HEK293 (cell line): Measurements from ENCODE around the gene MED13L.

Source experiments
- CTCF ChIA-PET: fragments of 350-600 bp; formaldehyde crosslinking; extraction: SDS; loops from one replicate; lab custom pipeline; 2021; ENCODE audit warnings: antibody characterized with exemption; lab: Yijun Ruan, JAX
- POLR2A ChIA-PET: fragments of 300-600 bp; formaldehyde crosslinking; extraction: SDS; loops from one replicate; lab custom pipeline; 2020; ENCODE audit warnings: antibody characterized with exemption, inconsistent platforms; lab: Yijun Ruan, JAX
- H3K27ac ChIP-seq: fragments of 200-500 bp; sonication (Bioruptor generic); 2 replicates; pipeline ENCODE4 v1.5.1; 2014; ENCODE audit warnings: low read depth, low read length, control low read depth, inconsistent platforms; ENCODE audit errors: extremely low read depth
- H3K36me3 ChIP-seq, 2 experiments: fragments of 200-500 bp in 1 of 2; sonication (Bioruptor generic) in 1 of 2; 1 replicate in 1 of 2; 2 replicates in 1 of 2; pipeline ENCODE4 v1.5.1; 2014 to 2017; ENCODE audit warnings: inconsistent platforms in 2 of 2, low read length in 2 of 2; ENCODE audit not compliant: control insufficient read depth in 2 of 2, insufficient read depth in 1 of 2
- H3K4me1 ChIP-seq: fragments of 200-500 bp; sonication (Bioruptor generic); 2 replicates; pipeline ENCODE4 v1.5.1; 2014; ENCODE audit warnings: mild to moderate bottlenecking, low read length, inconsistent platforms; ENCODE audit not compliant: control insufficient read depth, insufficient read depth
- H3K4me3 ChIP-seq: 2 replicates; pipeline ENCODE4 v1.5.1; 2011; ENCODE audit warnings: low read depth, mild to moderate bottlenecking, control low read depth, low read length, moderate library complexity
- H3K9me3 ChIP-seq: fragments of 200-500 bp; sonication (Bioruptor generic); 2 replicates; pipeline ENCODE4 v1.5.1; 2014; ENCODE audit warnings: low read depth, low read length, inconsistent platforms; ENCODE audit not compliant: control insufficient read depth, insufficient read depth
- GLIS1 ChIP-seq: fragments of 450-650 bp; formaldehyde crosslinking; IDR thresholded peaks from 2 replicates; pipeline ENCODE4 v1.5.1; 2016; ENCODE audit warnings: missing biosample characterization, missing genetic modification characterization
- IKZF3 ChIP-seq: fragments of 450-650 bp; IDR thresholded peaks from 2 replicates; pipeline ENCODE4 v1.5.0; 2018; ENCODE audit warnings: missing biosample characterization, mild to moderate bottlenecking, missing genetic modification characterization, moderate library complexity
- OSR2 ChIP-seq: fragments of 450-650 bp; formaldehyde crosslinking; IDR thresholded peaks from 2 replicates; pipeline ENCODE4 v1.5.1; 2016; ENCODE audit warnings: missing biosample characterization, missing genetic modification characterization
- SCRT2 ChIP-seq: fragments of 450-650 bp; formaldehyde crosslinking; IDR thresholded peaks from 2 replicates; pipeline ENCODE4 v1.5.1; 2016; ENCODE audit warnings: missing biosample characterization, missing genetic modification characterization
- ZFHX2 ChIP-seq: fragments of 450-650 bp; formaldehyde crosslinking; conservative IDR thresholded peaks from 2 replicates; pipeline ENCODE4 v1.5.1; 2016; ENCODE audit warnings: missing biosample characterization, missing genetic modification characterization
- ZFP69B ChIP-seq: fragments of 450-650 bp; formaldehyde crosslinking; IDR thresholded peaks from 2 replicates; pipeline ENCODE4 v1.5.1; 2016; ENCODE audit warnings: missing biosample characterization, missing genetic modification characterization
- ZNF211 ChIP-seq: fragments of 450-650 bp; formaldehyde crosslinking; IDR thresholded peaks from 2 replicates; pipeline ENCODE4 v1.5.1; 2016; ENCODE audit warnings: low read depth, missing biosample characterization, missing genetic modification characterization
- ZNF302 ChIP-seq: fragments of 450-650 bp; formaldehyde crosslinking; IDR thresholded peaks from 2 replicates; pipeline ENCODE4 v1.5.1; 2016; ENCODE audit warnings: missing biosample characterization, missing genetic modification characterization, low read depth
- ZNF350 ChIP-seq: fragments of 450-650 bp; formaldehyde crosslinking; IDR thresholded peaks from 2 replicates; pipeline ENCODE4 v1.5.0; 2017; ENCODE audit warnings: missing biosample characterization, mild to moderate bottlenecking, missing genetic modification characterization
- ZNF423 ChIP-seq: fragments of 450-650 bp; formaldehyde crosslinking; IDR thresholded peaks from 2 replicates; pipeline ENCODE4 v1.5.1; 2016; ENCODE audit warnings: missing biosample characterization, missing genetic modification characterization
- ZNF558 ChIP-seq: fragments of 450-650 bp; formaldehyde crosslinking; IDR thresholded peaks from 2 replicates; pipeline ENCODE4 v1.5.1; 2016; ENCODE audit warnings: missing biosample characterization, missing genetic modification characterization
- ZNF629 ChIP-seq: fragments of 450-650 bp; formaldehyde crosslinking; IDR thresholded peaks from 2 replicates; pipeline ENCODE4 v1.5.1; 2017; ENCODE audit warnings: missing biosample characterization, missing genetic modification characterization
- ZNF645 ChIP-seq: fragments of 450-650 bp; formaldehyde crosslinking; IDR thresholded peaks from 2 replicates; pipeline ENCODE4; 2016; ENCODE audit warnings: missing biosample characterization, missing genetic modification characterization
- ZNF747 ChIP-seq: fragments of 450-650 bp; formaldehyde crosslinking; IDR thresholded peaks from 2 replicates; pipeline ENCODE4 v1.5.1; 2016; ENCODE audit warnings: missing biosample characterization, missing genetic modification characterization
- ZNF792 ChIP-seq: fragments of 450-650 bp; formaldehyde crosslinking; IDR thresholded peaks from 2 replicates; pipeline ENCODE4 v1.5.1; 2016; ENCODE audit warnings: missing biosample characterization, missing genetic modification characterization
- ZSCAN5A ChIP-seq: fragments of 450-650 bp; formaldehyde crosslinking; IDR thresholded peaks from 2 replicates; pipeline ENCODE4 v1.5.1; 2016; ENCODE audit warnings: missing biosample characterization, missing genetic modification characterization
- TF ChIP-seq, protein P1 (sequence below): fragments of 450-650 bp; formaldehyde crosslinking; IDR thresholded peaks from 2 replicates; pipeline ENCODE4 v1.5.1; 2016; ENCODE audit warnings: missing biosample characterization, missing genetic modification characterization, low read depth
- TF ChIP-seq, protein P2 (sequence below): fragments of 450-650 bp; formaldehyde crosslinking; IDR thresholded peaks from 2 replicates; pipeline ENCODE4 v1.5.1; 2016; ENCODE audit warnings: missing biosample characterization, missing genetic modification characterization
- TF ChIP-seq, protein P3 (sequence below): fragments of 450-650 bp; formaldehyde crosslinking; IDR thresholded peaks from 2 replicates; pipeline ENCODE4 v1.5.1; 2016; ENCODE audit warnings: missing biosample characterization, missing genetic modification characterization
- TF ChIP-seq, protein P4 (sequence below): fragments of 450-650 bp; formaldehyde crosslinking; IDR thresholded peaks from 2 replicates; pipeline ENCODE4 v1.5.1; 2016; ENCODE audit warnings: missing biosample characterization, missing genetic modification characterization, borderline replicate concordance

MED13L gene

DNA sequence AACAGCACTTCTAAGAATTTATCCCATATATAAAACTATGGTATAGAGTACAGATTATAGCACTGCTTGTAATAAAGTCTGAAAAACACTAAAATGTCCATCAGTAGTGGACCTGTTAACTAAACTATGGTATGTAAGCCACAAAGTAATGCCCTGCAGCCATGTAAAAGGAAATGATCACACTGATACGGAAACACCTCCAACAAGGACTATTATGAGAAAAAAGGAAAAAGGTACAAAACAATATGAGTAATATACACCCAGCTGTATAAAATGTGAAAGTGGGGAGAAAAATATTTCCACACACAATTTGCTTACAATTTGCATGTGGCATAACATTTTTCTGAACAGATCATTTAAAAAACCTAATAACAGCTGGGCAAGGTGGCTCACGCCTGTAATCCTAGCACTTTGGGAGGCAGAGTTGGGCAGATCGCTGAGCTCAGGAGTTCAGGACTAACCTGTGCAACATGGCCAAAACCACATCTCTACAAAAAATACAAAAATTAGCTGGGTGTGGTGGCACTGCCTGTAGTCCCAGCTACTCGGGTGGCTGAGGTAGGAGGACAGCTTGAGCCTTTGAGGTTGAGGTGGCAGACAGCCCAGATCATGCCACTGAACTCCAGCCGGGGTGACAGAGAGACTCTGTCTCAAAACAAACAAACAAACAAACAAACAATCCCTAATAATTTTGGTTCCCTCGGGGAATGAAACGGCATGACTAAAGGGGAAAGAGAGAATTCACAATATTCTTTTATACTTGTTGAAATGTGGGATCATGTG, 250.5 kb downstream of the MED13L start (continued):
- TF ChIP-seq IKZF3 (tag by site-specific recombination) (no peak), OSR2 (tag by site-specific recombination) (no peak), ZNF302 (no peak), ZNF747 (no peak)

- ChIA-PET POLR2A (no interaction called here), CTCF (interaction anchor here (0.6 kb wide), 1 partner anchor 16 kb away, joined by 3 read pairs; no protein-coding TSS in a partner anchor)
- Histone ChIP-seq H3K4me1 (peaks cover 5% of the 10 kb centered on the region; the same call in 1 of the 2 replicates), H3K27ac (no peak overlapping the region), H3K36me3 (0 out of 3 replicates have a peak, but pooled peaks cover 0 to 3% of the 10 kb centered on the region in 2 experiments), H3K4me3 (no peak overlapping the region), H3K9me3 (no peaks in the 10 kb centered on the region)
- TF ChIP-seq ZFHX2 (tag by site-specific recombination) (no peak), ZFP69B (tag by site-specific recombination) (0 out of 2 replicates have a peak, but pooled peaks have one; percentile 36), ZNF629 (tag by site-specific recombination) (no peak), ZSCAN5A (tag by site-specific recombination) (no peak), ZNF792 (tag by site-specific recombination) (no peak)
- TF ChIP-seq, protein P1, sequence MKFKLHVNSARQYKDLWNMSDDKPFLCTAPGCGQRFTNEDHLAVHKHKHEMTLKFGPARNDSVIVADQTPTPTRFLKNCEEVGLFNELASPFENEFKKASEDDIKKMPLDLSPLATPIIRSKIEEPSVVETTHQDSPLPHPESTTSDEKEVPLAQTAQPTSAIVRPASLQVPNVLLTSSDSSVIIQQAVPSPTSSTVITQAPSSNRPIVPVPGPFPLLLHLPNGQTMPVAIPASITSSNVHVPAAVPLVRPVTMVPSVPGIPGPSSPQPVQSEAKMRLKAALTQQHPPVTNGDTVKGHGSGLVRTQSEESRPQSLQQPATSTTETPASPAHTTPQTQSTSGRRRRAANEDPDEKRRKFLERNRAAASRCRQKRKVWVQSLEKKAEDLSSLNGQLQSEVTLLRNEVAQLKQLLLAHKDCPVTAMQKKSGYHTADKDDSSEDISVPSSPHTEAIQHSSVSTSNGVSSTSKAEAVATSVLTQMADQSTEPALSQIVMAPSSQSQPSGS (tag by site-specific recombination): no peak
- TF ChIP-seq, protein P2, sequence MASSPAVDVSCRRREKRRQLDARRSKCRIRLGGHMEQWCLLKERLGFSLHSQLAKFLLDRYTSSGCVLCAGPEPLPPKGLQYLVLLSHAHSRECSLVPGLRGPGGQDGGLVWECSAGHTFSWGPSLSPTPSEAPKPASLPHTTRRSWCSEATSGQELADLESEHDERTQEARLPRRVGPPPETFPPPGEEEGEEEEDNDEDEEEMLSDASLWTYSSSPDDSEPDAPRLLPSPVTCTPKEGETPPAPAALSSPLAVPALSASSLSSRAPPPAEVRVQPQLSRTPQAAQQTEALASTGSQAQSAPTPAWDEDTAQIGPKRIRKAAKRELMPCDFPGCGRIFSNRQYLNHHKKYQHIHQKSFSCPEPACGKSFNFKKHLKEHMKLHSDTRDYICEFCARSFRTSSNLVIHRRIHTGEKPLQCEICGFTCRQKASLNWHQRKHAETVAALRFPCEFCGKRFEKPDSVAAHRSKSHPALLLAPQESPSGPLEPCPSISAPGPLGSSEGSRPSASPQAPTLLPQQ (tag by site-specific recombination): peak; percentile 76
Measured at GRCh38 chr12:116026346-116026745, 251.1 kb downstream of the MED13L start.

GRCh38 chr12:116024769-116025168, 252.7 kb downstream of the MED13L start:
- ChIA-PET CTCF (interaction anchor here (0.6 to 0.8 kb wide), 2 partner anchors 9 to 58 kb away, joined by 3 to 6 read pairs; no protein-coding TSS in a partner anchor), POLR2A (no interaction called here)
- Histone ChIP-seq H3K4me3 (no peak overlapping the region), H3K4me1 (peaks cover 5% of the 10 kb centered on the region; the same call in 1 of the 2 replicates), H3K9me3 (no peaks in the 10 kb centered on the region), H3K27ac (no peak overlapping the region), H3K36me3 (peaks cover 0 to under 1% of the 10 kb centered on the region in 2 experiments; a peak in 1 of 3 replicates)
- TF ChIP-seq, protein P3, sequence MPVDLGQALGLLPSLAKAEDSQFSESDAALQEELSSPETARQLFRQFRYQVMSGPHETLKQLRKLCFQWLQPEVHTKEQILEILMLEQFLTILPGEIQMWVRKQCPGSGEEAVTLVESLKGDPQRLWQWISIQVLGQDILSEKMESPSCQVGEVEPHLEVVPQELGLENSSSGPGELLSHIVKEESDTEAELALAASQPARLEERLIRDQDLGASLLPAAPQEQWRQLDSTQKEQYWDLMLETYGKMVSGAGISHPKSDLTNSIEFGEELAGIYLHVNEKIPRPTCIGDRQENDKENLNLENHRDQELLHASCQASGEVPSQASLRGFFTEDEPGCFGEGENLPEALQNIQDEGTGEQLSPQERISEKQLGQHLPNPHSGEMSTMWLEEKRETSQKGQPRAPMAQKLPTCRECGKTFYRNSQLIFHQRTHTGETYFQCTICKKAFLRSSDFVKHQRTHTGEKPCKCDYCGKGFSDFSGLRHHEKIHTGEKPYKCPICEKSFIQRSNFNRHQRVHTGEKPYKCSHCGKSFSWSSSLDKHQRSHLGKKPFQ (tag by site-specific recombination): no peak
- TF ChIP-seq ZNF645 (tag by site-specific recombination): no peak
- no peak for TF ChIP-seq ZNF211 (tag by site-specific recombination)
- TF ChIP-seq ZSCAN5A (tag by site-specific recombination): no peak
- no peak for TF ChIP-seq ZFHX2 (tag by site-specific recombination)
- no peak for TF ChIP-seq ZNF350 (tag by site-specific recombination)
- no peak for TF ChIP-seq ZNF558 (tag by site-specific recombination)
- no peak for TF ChIP-seq GLIS1 (tag by site-specific recombination)
- no peak for TF ChIP-seq SCRT2
- TF ChIP-seq, protein P4, sequence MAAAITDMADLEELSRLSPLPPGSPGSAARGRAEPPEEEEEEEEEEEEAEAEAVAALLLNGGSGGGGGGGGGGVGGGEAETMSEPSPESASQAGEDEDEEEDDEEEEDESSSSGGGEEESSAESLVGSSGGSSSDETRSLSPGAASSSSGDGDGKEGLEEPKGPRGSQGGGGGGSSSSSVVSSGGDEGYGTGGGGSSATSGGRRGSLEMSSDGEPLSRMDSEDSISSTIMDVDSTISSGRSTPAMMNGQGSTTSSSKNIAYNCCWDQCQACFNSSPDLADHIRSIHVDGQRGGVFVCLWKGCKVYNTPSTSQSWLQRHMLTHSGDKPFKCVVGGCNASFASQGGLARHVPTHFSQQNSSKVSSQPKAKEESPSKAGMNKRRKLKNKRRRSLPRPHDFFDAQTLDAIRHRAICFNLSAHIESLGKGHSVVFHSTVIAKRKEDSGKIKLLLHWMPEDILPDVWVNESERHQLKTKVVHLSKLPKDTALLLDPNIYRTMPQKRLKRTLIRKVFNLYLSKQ (tag by site-specific recombination): no peak
- TF ChIP-seq ZNF423 (tag by site-specific recombination): no peak
